Gastrocnemius medialis (tissue), 4 donors: ENCODE measurements around the gene CCDC54. TPM values are rescaled to one million over a fixed set of nuclear protein-coding genes. Genes with fewer than 3 reads are reported as not detected.

Source experiments
- ATAC-seq, 2 donors: fragments of 150-250 bp; one replicate each; pipeline ENCODE4 v1.9.1; 2016
- DNase-seq, 2 donors: peaks; one replicate each; pipeline ENCODE4 v3.0.0-alpha.2; 2019
- H3K27ac ChIP-seq, 4 donors: fragments of 200-600 bp; sonication (generic); 1 replicate in 1 of 4; 2 replicates in 3 of 4; pipeline ENCODE4 v1.5.1; 2016 to 2018; ENCODE audit warnings: mild to moderate bottlenecking in 2 of 4, moderate library complexity in 1 of 4
- H3K27me3 ChIP-seq, 3 donors: fragments of 200-600 bp; sonication (generic) in 2 of 3; 1 replicate in 1 of 3; 2 replicates in 2 of 3; pipeline versions ENCODE4 v1.5.1 to v1.6.0; 2016 to 2019; ENCODE audit warnings: mild to moderate bottlenecking in 1 of 3, moderate library complexity in 1 of 3
- H3K36me3 ChIP-seq, 2 donors: fragments of 200-600 bp; sonication (generic) in 1 of 2; one replicate each; pipeline ENCODE4 v1.5.1; 2017 to 2018
- H3K4me1 ChIP-seq, 2 donors: fragments of 200-600 bp; sonication (generic) in 1 of 2; one replicate each; pipeline ENCODE4 v1.5.1; 2016 to 2017; ENCODE audit warnings: mild to moderate bottlenecking in 2 of 2
- H3K4me3 ChIP-seq, 4 donors: fragments of 200-600 bp; sonication (generic) in 3 of 4; 1 replicate in 1 of 4; 2 replicates in 3 of 4; pipeline ENCODE4 v1.5.1; 2016 to 2019; ENCODE audit warnings: mild to moderate bottlenecking in 2 of 4
- H3K9me3 ChIP-seq, 3 donors: fragments of 200-600 bp; sonication (generic) in 2 of 3; 1 replicate in 1 of 3; 2 replicates in 2 of 3; pipeline ENCODE4 v1.5.1; 2016 to 2019
- POLR2A ChIP-seq, 2 donors: fragments of 450-650 bp; IDR thresholded peaks; one replicate each; pipeline ENCODE4 v1.6.1; 2017; ENCODE audit warnings: antibody characterized with exemption in 2 of 2, mild to moderate bottlenecking in 2 of 2, moderate library complexity in 2 of 2
- in situ Hi-C, 4 donors: fragments of 200-750 bp; cut with MboI; loops; one replicate each; pipeline versions ENCODE4 v1.15.0 to v1.8.0; 2017; ENCODE audit warnings: low sequenced_read_pairs in 4 of 4
- intact Hi-C: fragments of 100-400 bp; cut with DNase I; formaldehyde crosslinking; loops from one replicate; pipeline ENCODE4 v1.15.1; 2023; ENCODE audit warnings: low total_unique reads
- total RNA-seq, 4 donors: library from RNA; depleted of rRNA; stranded (reverse); fragments of >200 nt; gene quantifications; one replicate each; pipeline versions ENCODE4 v1.1.0 to v1.2.3, GENCODE V29; 2016
- TF ChIP-seq, protein P1 (sequence below), 5 experiments: fragments of 450-650 bp in 3 of 5; fragments of 200-600 bp in 2 of 5; sonication (generic) in 2 of 5; IDR thresholded peaks in 4 of 5; conservative IDR thresholded peaks in 1 of 5; 1 replicate in 4 of 5; 2 replicates in 1 of 5; pipeline ENCODE4 v1.5.1; 2016 to 2019; ENCODE audit warnings: antibody characterized with exemption in 5 of 5, mild to moderate bottlenecking in 3 of 5, moderate library complexity in 3 of 5

Gene CCDC54
- total RNA-seq, 4 donors from 2014 or later = not detected

DNA sequence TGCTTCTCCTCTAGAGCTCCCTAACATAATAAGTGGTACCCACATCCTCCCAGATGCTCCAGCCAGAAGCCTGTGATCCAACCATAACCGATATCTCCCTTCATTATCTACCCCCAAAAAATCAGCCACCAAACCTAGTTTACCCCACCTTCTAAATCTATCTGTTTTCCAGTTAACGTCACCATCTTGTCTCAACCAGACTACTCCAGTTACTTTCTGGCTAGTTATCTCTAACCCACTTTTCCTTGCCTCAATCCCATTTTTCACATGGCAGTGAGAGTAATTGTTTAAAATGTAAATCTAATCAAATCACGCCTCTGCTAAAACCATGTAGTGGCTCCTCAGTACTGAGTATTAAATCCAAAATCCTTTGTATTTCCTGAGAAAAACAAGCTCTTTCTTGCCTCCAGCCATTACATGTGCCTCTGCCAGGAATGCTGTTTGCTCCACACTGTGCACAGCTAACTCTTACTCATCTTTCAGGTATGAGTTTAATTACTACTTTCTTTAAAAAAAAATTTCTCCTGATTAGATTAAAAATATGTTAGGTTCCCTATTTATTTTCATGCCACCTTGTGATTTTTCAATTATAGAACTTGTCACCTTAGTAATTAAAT, 15.4 kb downstream of the CCDC54 start:
- Histone ChIP-seq H3K9me3 (no peaks in the 10 kb centered on the region), H3K4me3 (no peak overlapping the region), H3K27ac (no peak overlapping the region), H3K27me3 (no peaks in the 10 kb centered on the region), H3K36me3 (no peaks in the 10 kb centered on the region), H3K4me1 (no peaks in the 10 kb centered on the region)
- no peak for DNase-seq
- intact Hi-C loops (no loop called here), in situ Hi-C loops (no loop called here)
- no peak for TF ChIP-seq POLR2A (IDR thresholded peaks at IDR 0.05)
- TF ChIP-seq, protein P1, sequence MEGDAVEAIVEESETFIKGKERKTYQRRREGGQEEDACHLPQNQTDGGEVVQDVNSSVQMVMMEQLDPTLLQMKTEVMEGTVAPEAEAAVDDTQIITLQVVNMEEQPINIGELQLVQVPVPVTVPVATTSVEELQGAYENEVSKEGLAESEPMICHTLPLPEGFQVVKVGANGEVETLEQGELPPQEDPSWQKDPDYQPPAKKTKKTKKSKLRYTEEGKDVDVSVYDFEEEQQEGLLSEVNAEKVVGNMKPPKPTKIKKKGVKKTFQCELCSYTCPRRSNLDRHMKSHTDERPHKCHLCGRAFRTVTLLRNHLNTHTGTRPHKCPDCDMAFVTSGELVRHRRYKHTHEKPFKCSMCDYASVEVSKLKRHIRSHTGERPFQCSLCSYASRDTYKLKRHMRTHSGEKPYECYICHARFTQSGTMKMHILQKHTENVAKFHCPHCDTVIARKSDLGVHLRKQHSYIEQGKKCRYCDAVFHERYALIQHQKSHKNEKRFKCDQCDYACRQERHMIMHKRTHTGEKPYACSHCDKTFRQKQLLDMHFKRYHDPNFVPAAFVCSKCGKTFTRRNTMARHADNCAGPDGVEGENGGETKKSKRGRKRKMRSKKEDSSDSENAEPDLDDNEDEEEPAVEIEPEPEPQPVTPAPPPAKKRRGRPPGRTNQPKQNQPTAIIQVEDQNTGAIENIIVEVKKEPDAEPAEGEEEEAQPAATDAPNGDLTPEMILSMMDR (IDR thresholded peaks at IDR 0.05 in 4 of 5, conservative IDR thresholded peaks at IDR 0.05 in 1 of 5) = no peak
- no peak for ATAC-seq

DNA sequence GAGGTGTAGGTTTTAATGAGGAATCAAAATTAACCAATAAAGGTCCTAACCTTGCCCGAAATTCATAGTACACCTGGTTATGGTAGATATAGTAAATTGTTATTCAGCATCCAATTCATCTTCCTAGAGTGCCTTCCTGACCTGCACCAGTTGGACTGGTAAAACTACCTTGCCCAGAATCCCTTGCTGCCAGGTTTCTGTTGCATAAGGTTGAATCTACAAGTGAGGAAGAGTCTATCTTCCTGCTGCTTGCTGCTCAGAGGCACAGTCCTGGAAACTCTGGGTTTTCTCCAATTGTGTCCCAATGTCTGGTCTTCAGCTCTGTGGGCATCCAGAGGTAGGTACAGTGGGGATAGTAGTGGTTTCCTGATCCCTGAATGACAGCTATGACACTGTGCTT, 17.3 kb downstream of the CCDC54 start:
- H3K36me3 ChIP-seq = no peaks in the 10 kb centered on the region
- H3K9me3 ChIP-seq = no peaks in the 10 kb centered on the region
- in situ Hi-C loops = no loop called here
- H3K27ac ChIP-seq = no peak overlapping the region
- TF ChIP-seq POLR2A (IDR thresholded peaks at IDR 0.05) = no peak
- TF ChIP-seq, protein P1 (IDR thresholded peaks at IDR 0.05 in 4 of 5, conservative IDR thresholded peaks at IDR 0.05 in 1 of 5) = no peak
- no peaks in the 10 kb centered on the region for H3K27me3 ChIP-seq
- H3K4me1 ChIP-seq = no peaks in the 10 kb centered on the region
- no peak overlapping the region for H3K4me3 ChIP-seq
- intact Hi-C loops = no loop called here
- DNase-seq (no peak), ATAC-seq (no peak)

DNA sequence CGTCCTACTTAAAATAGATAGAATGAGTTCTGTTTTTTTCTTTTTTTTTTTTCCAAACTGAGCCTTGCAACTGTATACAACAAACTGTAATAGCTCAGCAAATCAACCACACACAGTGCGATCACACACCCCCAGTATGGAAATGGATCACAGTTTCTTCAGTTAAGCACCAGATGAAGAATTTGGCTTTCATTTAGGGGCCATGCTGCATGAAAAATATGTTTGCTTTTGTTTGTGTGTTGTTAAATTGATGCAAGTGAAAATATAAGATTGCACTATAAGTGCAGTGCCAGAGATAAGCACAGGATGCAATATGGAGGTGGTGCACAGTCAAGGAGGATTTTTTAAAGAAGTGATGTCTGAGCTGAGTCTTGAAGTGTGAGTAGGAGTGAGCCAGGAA, 17.8 kb downstream of the CCDC54 start:
- Histone ChIP-seq H3K4me3 (no peak overlapping the region), H3K9me3 (no peaks in the 10 kb centered on the region), H3K36me3 (no peaks in the 10 kb centered on the region), H3K27me3 (no peaks in the 10 kb centered on the region), H3K4me1 (no peaks in the 10 kb centered on the region), H3K27ac (no peak overlapping the region)
- no peak for ATAC-seq
- no peak for DNase-seq
- intact Hi-C loops (no loop called here), in situ Hi-C loops (no loop called here)
- TF ChIP-seq POLR2A (IDR thresholded peaks at IDR 0.05) = no peak

DNA sequence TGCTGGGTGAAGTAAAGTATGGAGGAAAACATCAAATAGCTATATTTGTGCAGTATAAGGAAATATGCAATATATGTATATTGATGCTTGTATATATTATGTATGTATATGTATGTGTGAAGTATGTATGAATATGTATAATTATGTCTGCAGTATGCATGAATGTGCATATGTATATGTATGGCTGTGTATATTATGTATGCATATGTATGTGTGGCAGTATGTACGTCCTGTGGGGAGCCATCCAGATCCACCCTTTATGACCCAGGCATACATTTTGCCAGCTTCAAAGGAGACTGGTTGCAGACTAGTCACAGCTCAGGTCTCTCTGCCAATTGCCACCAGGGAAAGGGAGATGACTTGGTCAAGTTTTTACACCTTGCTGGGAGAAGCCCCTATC, 24.1 kb downstream of the CCDC54 start:
- in situ Hi-C loops (no loop called here), intact Hi-C loops (no loop called here)
- Histone ChIP-seq H3K4me1 (no peaks in the 10 kb centered on the region), H3K27ac (no peak overlapping the region), H3K36me3 (no peaks in the 10 kb centered on the region), H3K4me3 (no peak overlapping the region), H3K27me3 (no peaks in the 10 kb centered on the region), H3K9me3 (no peaks in the 10 kb centered on the region)
- DNase-seq (no peak), ATAC-seq (no peak)
- no peak for TF ChIP-seq POLR2A (IDR thresholded peaks at IDR 0.05)
- TF ChIP-seq, protein P1 (IDR thresholded peaks at IDR 0.05 in 4 of 5, conservative IDR thresholded peaks at IDR 0.05 in 1 of 5) = no peak

DNA sequence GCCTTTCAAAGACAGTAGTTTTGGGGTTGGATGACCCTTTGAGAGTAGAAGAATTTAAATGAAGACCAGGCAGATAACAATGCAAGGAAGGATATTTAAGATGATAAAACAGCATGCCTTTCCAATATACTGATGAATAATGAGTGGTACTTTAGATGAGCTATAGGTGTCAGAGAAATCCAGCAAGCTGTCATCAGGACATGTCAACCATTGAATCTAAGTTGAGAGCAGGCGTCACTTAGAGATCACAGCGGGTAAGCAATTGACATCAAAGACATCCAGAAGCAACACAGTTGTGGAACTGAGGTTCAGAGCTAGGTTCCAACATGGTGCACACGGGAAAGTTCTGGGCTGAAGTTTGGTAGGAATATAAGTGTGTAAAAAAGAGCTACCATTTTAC, 25.0 kb downstream of the CCDC54 start:
- in situ Hi-C loops (no loop called here), intact Hi-C loops (no loop called here)
- no peak for TF ChIP-seq POLR2A (IDR thresholded peaks at IDR 0.05)
- no peak for ATAC-seq
- H3K36me3 ChIP-seq = no peaks in the 10 kb centered on the region
- H3K27ac ChIP-seq = no peak overlapping the region
- no peaks in the 10 kb centered on the region for H3K27me3 ChIP-seq
- H3K9me3 ChIP-seq = no peaks in the 10 kb centered on the region
- H3K4me1 ChIP-seq = no peaks in the 10 kb centered on the region
- no peak overlapping the region for H3K4me3 ChIP-seq
- no peak for DNase-seq
